GM19043 (cell line): ENCODE data around the gene MBD3L1.

Source experiments
- ATAC-seq: cut with Tn5 transposase; IDR thresholded peaks from one replicate; pipeline ENCODE4 v1.9.1; 2021; ENCODE audit warnings: low read depth; ENCODE audit not compliant: unreplicated experiment

MBD3L1 gene

GRCh38 chr19:8880868-8881488 lies 48.8 kb downstream of the MBD3L1 start:
- no peak for ATAC-seq

- ATAC-seq, result no peak
Measured at GRCh38 chr19:8881512-8881911, 49.3 kb downstream of the MBD3L1 start.

DNA sequence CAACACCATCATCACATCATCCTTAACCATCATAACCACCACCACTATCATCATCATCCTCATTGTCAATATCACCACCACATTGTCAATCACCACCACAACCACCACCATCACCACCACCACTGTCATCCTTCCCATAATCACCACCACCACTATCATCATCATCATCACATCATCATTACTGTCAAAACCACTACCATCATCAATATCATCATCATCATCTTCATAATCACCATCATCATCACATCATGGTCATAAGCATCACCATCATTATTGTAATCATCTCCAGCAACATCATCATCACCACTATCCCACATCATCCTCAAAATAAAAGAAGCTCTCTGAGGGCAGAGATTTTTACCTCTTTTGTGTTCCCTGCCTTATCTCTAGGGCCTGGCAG lies 52.2 kb downstream of the MBD3L1 start:
- ATAC-seq, result no peak

DNA sequence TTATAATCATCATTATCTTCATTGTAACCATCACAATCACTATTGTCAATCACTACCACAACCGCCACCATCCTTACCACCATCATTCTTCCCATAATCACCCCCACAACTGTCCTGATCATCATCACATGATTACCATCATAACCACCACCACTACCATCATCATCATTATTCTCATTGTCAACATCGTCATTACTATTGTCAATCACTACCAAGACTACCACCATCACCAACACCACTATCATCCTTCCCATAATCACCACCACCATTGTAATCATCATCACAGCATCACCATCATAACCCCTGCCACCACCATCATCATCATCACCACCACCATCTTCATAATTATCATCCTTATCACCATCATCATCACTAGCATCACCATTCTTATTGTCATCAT lies 55.2 kb downstream of the MBD3L1 start:
- ATAC-seq, result no peak

DNA sequence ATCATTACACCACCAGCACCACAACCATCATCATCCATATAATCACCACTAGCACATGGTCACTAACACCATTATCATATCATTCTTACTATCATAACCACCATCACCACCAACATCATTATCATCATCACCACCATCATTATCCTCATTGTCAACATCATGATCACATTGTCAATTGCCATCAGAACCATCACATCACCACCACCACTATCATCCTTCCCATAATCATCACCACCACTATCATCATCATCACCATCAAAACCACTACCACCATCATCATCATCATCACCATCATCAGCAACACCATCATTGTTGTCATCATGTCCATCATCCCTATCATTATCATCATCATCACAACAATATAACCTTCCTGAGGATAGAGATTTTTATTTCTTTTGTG lies 58.1 kb downstream of the MBD3L1 start:
- ATAC-seq, result no peak
